ENCODE data around the gene PMPCA. TPM values are rescaled to one million over a fixed set of nuclear protein-coding genes. Genes with fewer than 3 reads are reported as not detected.
A peak's percentile ranks its signal among the peaks of the same experiment; 100 is the strongest.

PMPCA gene
- total and polyA plus RNA-seq, 2 of the 13 experiments (the other 11 are each of a cell fraction or from before 2014, with no cell fraction given) = 70.2 to 88.4 TPM

DNA sequence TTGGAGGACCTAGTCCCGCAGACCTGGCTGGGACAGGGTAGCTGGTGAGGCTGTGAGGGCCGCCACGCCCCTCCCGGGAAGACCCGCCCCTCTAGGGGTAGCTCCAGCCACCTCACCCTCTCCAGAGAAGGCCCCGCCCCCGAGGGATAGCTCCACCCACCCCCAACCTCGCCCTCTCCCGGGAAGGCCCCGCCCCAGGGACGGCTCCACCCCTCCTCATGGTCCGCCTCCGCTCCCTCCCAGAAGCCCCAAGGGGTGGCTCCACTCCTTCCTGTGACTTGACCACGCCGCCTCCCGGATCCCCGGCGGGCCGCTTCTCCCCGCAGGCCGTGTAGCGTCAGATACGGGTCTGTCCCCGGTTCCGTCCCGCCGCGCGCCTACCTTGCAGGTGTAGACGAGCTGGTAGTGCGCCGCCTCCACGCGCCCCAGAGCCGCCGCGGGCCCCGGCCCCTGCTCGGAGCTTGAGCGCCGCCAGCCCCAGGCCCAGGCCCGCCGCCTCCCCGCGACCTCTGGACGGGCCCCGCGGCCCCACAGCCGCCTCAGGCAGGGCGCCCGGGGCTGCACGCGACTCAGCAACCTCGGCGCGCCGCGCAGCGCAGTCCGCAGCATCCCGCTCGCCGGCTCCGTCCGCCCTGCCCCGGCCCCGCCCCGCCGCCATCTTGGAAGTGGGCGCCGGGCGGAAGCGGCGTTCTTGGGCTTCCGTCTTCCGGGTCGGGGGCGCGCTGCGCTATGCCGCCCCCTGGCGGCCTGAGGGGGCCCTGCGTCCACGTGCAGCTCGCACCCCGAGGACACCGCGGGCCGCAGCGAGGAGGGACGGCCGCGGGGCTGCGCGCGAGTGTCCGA is 47.1 kb upstream of the PMPCA start, which contains the start of gene DNLZ (continued):
- peak; percentile 90 for TF ChIP-seq THAP11 (CRISPR knock-in tag; IDR thresholded peaks at IDR 0.05)
- 0 out of 2 replicates have a peak, but pooled peaks have one; percentile 58 for TF ChIP-seq ZNF17 (CRISPR knock-in tag; IDR thresholded peaks at IDR 0.05)
- no peak for TF ChIP-seq ZBTB3 (CRISPR knock-in tag; IDR thresholded peaks at IDR 0.05; ENCODE audit: borderline replicate concordance, low read depth)
- peak; percentile 94 for TF ChIP-seq ZNF430 (CRISPR knock-in tag; IDR thresholded peaks at IDR 0.05)
- peak; percentile 94 for TF ChIP-seq TOPORS (CRISPR knock-in tag; IDR thresholded peaks at IDR 0.05)
- TF ChIP-seq AGO1 (IDR thresholded peaks at IDR 0.05; ENCODE audit: low read depth, low read length, poor library complexity, severe bottlenecking) = peak; percentile 93
- TF ChIP-seq, protein P1, sequence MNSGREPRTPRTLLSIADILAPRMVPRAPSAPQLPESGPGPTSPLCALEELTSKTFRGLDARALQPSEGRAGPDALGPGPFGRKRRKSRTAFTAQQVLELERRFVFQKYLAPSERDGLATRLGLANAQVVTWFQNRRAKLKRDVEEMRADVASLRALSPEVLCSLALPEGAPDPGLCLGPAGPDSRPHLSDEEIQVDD (CRISPR knock-in tag; IDR thresholded peaks at IDR 0.05; ENCODE audit: borderline replicate concordance) = peak; percentile 81; the same call in 1 of the 2 replicates
- peak; percentile 84 for TF ChIP-seq ZNF205 (CRISPR knock-in tag; IDR thresholded peaks at IDR 0.05)
- TF ChIP-seq ARHGAP35 (CRISPR knock-in tag; IDR thresholded peaks at IDR 0.05; ENCODE audit: borderline replicate concordance) = peak; percentile 67; the same call in 1 of the 2 replicates
- TF ChIP-seq EHMT2 (IDR thresholded peaks at IDR 0.05; ENCODE audit: borderline replicate concordance, low read depth, low read length) = no peak
- peak; percentile 49; the same call in 1 of the 2 replicates for TF ChIP-seq ZFP1 (CRISPR knock-in tag; IDR thresholded peaks at IDR 0.05)
- no peak; the same call in 1 of the 2 replicates for TF ChIP-seq ZC3H4 (CRISPR knock-in tag; IDR thresholded peaks at IDR 0.05; ENCODE audit: borderline replicate concordance)
- TF ChIP-seq, protein P2, sequence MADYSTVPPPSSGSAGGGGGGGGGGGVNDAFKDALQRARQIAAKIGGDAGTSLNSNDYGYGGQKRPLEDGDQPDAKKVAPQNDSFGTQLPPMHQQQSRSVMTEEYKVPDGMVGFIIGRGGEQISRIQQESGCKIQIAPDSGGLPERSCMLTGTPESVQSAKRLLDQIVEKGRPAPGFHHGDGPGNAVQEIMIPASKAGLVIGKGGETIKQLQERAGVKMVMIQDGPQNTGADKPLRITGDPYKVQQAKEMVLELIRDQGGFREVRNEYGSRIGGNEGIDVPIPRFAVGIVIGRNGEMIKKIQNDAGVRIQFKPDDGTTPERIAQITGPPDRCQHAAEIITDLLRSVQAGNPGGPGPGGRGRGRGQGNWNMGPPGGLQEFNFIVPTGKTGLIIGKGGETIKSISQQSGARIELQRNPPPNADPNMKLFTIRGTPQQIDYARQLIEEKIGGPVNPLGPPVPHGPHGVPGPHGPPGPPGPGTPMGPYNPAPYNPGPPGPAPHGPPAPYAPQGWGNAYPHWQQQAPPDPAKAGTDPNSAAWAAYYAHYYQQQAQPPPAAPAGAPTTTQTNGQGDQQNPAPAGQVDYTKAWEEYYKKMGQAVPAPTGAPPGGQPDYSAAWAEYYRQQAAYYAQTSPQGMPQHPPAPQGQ (CRISPR knock-in tag; IDR thresholded peaks at IDR 0.05; ENCODE audit: borderline replicate concordance) = no peak
- TF ChIP-seq, protein P3, sequence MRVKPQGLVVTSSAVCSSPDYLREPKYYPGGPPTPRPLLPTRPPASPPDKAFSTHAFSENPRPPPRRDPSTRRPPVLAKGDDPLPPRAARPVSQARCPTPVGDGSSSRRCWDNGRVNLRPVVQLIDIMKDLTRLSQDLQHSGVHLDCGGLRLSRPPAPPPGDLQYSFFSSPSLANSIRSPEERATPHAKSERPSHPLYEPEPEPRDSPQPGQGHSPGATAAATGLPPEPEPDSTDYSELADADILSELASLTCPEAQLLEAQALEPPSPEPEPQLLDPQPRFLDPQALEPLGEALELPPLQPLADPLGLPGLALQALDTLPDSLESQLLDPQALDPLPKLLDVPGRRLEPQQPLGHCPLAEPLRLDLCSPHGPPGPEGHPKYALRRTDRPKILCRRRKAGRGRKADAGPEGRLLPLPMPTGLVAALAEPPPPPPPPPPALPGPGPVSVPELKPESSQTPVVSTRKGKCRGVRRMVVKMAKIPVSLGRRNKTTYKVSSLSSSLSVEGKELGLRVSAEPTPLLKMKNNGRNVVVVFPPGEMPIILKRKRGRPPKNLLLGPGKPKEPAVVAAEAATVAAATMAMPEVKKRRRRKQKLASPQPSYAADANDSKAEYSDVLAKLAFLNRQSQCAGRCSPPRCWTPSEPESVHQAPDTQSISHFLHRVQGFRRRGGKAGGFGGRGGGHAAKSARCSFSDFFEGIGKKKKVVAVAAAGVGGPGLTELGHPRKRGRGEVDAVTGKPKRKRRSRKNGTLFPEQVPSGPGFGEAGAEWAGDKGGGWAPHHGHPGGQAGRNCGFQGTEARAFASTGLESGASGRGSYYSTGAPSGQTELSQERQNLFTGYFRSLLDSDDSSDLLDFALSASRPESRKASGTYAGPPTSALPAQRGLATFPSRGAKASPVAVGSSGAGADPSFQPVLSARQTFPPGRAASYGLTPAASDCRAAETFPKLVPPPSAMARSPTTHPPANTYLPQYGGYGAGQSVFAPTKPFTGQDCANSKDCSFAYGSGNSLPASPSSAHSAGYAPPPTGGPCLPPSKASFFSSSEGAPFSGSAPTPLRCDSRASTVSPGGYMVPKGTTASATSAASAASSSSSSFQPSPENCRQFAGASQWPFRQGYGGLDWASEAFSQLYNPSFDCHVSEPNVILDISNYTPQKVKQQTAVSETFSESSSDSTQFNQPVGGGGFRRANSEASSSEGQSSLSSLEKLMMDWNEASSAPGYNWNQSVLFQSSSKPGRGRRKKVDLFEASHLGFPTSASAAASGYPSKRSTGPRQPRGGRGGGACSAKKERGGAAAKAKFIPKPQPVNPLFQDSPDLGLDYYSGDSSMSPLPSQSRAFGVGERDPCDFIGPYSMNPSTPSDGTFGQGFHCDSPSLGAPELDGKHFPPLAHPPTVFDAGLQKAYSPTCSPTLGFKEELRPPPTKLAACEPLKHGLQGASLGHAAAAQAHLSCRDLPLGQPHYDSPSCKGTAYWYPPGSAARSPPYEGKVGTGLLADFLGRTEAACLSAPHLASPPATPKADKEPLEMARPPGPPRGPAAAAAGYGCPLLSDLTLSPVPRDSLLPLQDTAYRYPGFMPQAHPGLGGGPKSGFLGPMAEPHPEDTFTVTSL (CRISPR knock-in tag; IDR thresholded peaks at IDR 0.05; ENCODE audit: borderline replicate concordance) = no peak
- TF ChIP-seq, protein P4, sequence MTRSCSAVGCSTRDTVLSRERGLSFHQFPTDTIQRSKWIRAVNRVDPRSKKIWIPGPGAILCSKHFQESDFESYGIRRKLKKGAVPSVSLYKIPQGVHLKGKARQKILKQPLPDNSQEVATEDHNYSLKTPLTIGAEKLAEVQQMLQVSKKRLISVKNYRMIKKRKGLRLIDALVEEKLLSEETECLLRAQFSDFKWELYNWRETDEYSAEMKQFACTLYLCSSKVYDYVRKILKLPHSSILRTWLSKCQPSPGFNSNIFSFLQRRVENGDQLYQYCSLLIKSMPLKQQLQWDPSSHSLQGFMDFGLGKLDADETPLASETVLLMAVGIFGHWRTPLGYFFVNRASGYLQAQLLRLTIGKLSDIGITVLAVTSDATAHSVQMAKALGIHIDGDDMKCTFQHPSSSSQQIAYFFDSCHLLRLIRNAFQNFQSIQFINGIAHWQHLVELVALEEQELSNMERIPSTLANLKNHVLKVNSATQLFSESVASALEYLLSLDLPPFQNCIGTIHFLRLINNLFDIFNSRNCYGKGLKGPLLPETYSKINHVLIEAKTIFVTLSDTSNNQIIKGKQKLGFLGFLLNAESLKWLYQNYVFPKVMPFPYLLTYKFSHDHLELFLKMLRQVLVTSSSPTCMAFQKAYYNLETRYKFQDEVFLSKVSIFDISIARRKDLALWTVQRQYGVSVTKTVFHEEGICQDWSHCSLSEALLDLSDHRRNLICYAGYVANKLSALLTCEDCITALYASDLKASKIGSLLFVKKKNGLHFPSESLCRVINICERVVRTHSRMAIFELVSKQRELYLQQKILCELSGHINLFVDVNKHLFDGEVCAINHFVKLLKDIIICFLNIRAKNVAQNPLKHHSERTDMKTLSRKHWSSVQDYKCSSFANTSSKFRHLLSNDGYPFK (CRISPR knock-in tag; IDR thresholded peaks at IDR 0.05; ENCODE audit: borderline replicate concordance) = peak; percentile 62; the same call in 1 of the 2 replicates
- TF ChIP-seq BCL6 (CRISPR knock-in tag; IDR thresholded peaks at IDR 0.05) = peak; percentile 28; the same call in 1 of the 2 replicates
- TF ChIP-seq NCOA2 (CRISPR knock-in tag; IDR thresholded peaks at IDR 0.05) = no peak

All from HepG2 (cell line).